Measurements from ENCODE around the gene FAM114A1. TPM values are rescaled to one million over a fixed set of nuclear protein-coding genes. Genes with fewer than 3 reads are reported as not detected.
A peak's percentile ranks its signal among the peaks of the same experiment; 100 is the strongest.

FAM114A1 gene
- polyA plus RNA-seq, 3 donors = 3.2 to 12.0 (median 4.1) TPM

- H3K27me3 Mint-ChIP-seq (ENCODE audit: low read depth in 3 of 3) = no peaks in the 10 kb centered on the region
- no peaks in the 10 kb centered on the region for H3K9me3 ChIP-seq (replicated peaks in 1 of 2; ENCODE audit: control insufficient read depth in 1 of 2, insufficient read depth in 1 of 2, low read length in 2 of 2)
- no peak for DNase-seq
- peaks cover 0 to 6% of the 10 kb centered on the region in 2 donors for H3K36me3 Mint-ChIP-seq
- no peaks in the 10 kb centered on the region for H4K20me1 ChIP-seq (ENCODE audit: insufficient read depth, low read length)
- H3K4me3 Mint-ChIP-seq = no peak overlapping the region
- no peak overlapping the region for H3K4me3 ChIP-seq (replicated peaks in 1 of 3; ENCODE audit: low read depth in 2 of 3, low read length in 3 of 3)
- no peak overlapping the region for H3K27ac Mint-ChIP-seq
- H3K9me3 Mint-ChIP-seq = no peaks in the 10 kb centered on the region
- no peaks in the 10 kb centered on the region for H3K27me3 ChIP-seq (ENCODE audit: control insufficient read depth in 2 of 2, insufficient read depth in 2 of 2, low read length in 2 of 2)
- 100% methylated on average over 2 of the region's 3 CpGs for WGBS (ENCODE audit: insufficient coverage)
- no peaks in the 10 kb centered on the region for H3K36me3 ChIP-seq (replicated peaks in 1 of 2; ENCODE audit: control insufficient read depth in 1 of 2, insufficient read depth in 2 of 2, low read length in 2 of 2)
- no peak overlapping the region for H2AFZ ChIP-seq (ENCODE audit: insufficient read depth, low read depth, low read length, poor library complexity, severe bottlenecking)
- H3K4me1 ChIP-seq (ENCODE audit: control insufficient read depth in 1 of 2, insufficient read depth in 2 of 2, low read length in 2 of 2) = no peaks in the 10 kb centered on the region
- TF ChIP-seq CTCF (IDR thresholded peaks at IDR 0.05) = no peak
- peaks cover 3% of the 10 kb centered on the region for H3K4me1 Mint-ChIP-seq
- no peak overlapping the region for H3K9ac ChIP-seq (ENCODE audit: insufficient read depth, low read length, poor library complexity, severe bottlenecking)
- H3K79me2 ChIP-seq (ENCODE audit: insufficient read depth, low read length) = no peaks in the 10 kb centered on the region
- intact Hi-C loops (cut with micrococcal nuclease) = no loop called here
- no peak overlapping the region for H3K27ac ChIP-seq (ENCODE audit: low read depth in 1 of 2, low read length in 2 of 2)
- no peak overlapping the region for H3K4me2 ChIP-seq (replicated peaks; ENCODE audit: extremely low read depth, low read length, poor library complexity, severe bottlenecking)
These were observed 126.1 kb downstream of the FAM114A1 start for GRCh38 chr4:38993683-38994082.

GRCh38 chr4:38994135-38994534, 126.5 kb downstream of the FAM114A1 start:
- Histone ChIP-seq H3K36me3 (replicated peaks in 1 of 2; ENCODE audit: control insufficient read depth in 1 of 2, insufficient read depth in 2 of 2, low read length in 2 of 2) (no peaks in the 10 kb centered on the region), H2AFZ (ENCODE audit: insufficient read depth, low read depth, low read length, poor library complexity, severe bottlenecking) (no peak overlapping the region), H3K27me3 (ENCODE audit: control insufficient read depth in 2 of 2, insufficient read depth in 2 of 2, low read length in 2 of 2) (no peaks in the 10 kb centered on the region), H3K9me3 (replicated peaks in 1 of 2; ENCODE audit: control insufficient read depth in 1 of 2, insufficient read depth in 1 of 2, low read length in 2 of 2) (no peaks in the 10 kb centered on the region), H3K9ac (ENCODE audit: insufficient read depth, low read length, poor library complexity, severe bottlenecking) (no peak overlapping the region), H4K20me1 (ENCODE audit: insufficient read depth, low read length) (no peaks in the 10 kb centered on the region), H3K27ac (ENCODE audit: low read depth in 1 of 2, low read length in 2 of 2) (no peak overlapping the region), H3K4me3 (replicated peaks in 1 of 3; ENCODE audit: low read depth in 2 of 3, low read length in 3 of 3) (no peak overlapping the region), H3K79me2 (ENCODE audit: insufficient read depth, low read length) (no peaks in the 10 kb centered on the region), H3K4me2 (replicated peaks; ENCODE audit: extremely low read depth, low read length, poor library complexity, severe bottlenecking) (no peak overlapping the region), H3K4me1 (ENCODE audit: control insufficient read depth in 1 of 2, insufficient read depth in 2 of 2, low read length in 2 of 2) (no peaks in the 10 kb centered on the region)
- intact Hi-C loops (cut with micrococcal nuclease) = no loop called here
- WGBS (ENCODE audit: insufficient coverage) = no CpG with 5 or more reads among the region's 4 CpGs
- no peak for DNase-seq
- H3K9me3 Mint-ChIP-seq = peaks cover 0 to 2% (median 0%) of the 10 kb centered on the region in 7 donors
- no peak overlapping the region for H3K27ac Mint-ChIP-seq
- H3K4me1 Mint-ChIP-seq = peaks cover 2% of the 10 kb centered on the region
- no peak overlapping the region for H3K4me3 Mint-ChIP-seq
- TF ChIP-seq CTCF (IDR thresholded peaks at IDR 0.05) = no peak
- H3K36me3 Mint-ChIP-seq = peaks cover 0 to 6% of the 10 kb centered on the region in 2 donors
- no peaks in the 10 kb centered on the region for H3K27me3 Mint-ChIP-seq (ENCODE audit: low read depth in 3 of 3)

Small RNA genes lying within 50 kb of the gene (small RNA-seq; reads per million reads assigned to genes)
- 12.3 reads per million, percentile 79 among the genes with 10 or more reads in this experiment for gene MIR574 (ENCODE audit: insufficient read length, low read depth)

Other genes starting within 250 kb of the FAM114A1 start
- gene KLF3, start 203.6 kb upstream of the FAM114A1 start, polyA plus RNA-seq = 10 to 100 TPM; 46.3 to 95.7 (median 53.9) TPM
- gene TLR10, start 84.8 kb upstream of the FAM114A1 start, polyA plus RNA-seq = 1 to 10 TPM; 1.1 to 1.2 (median 1.1) TPM
- gene TLR1, start 63.0 kb upstream of the FAM114A1 start, polyA plus RNA-seq = 100 to 1,000 TPM in 1 of 3 donors, 10 to 100 TPM in 2; 49.8 to 117 (median 62.2) TPM
- 10 to 100 TPM in 2 of 3 donors, 1 to 10 TPM in 1; 7.7 to 12.7 (median 11.5) TPM for gene TLR6, start 11.0 kb upstream of the FAM114A1 start, polyA plus RNA-seq
- gene TMEM156, start 164.6 kb downstream of the FAM114A1 start, polyA plus RNA-seq = 1 to 10 TPM in 1 of 3 donors, under 1 TPM in 2; 0.31 to 1.1 (median 0.43) TPM
- 10 to 100 TPM; 16.7 to 32.2 (median 23.3) TPM for gene KLHL5, start 194.4 kb downstream of the FAM114A1 start, polyA plus RNA-seq